ENCODE data around the gene AHRR.

AHRR gene

GRCh38 chr5:436641-436975 is 115.1 kb downstream of the AHRR start:
- H3K9ac ChIP-seq (ENCODE audit: low read length): no peak overlapping the region
- H3K36me3 ChIP-seq (ENCODE audit: control insufficient read depth in 1 of 2, insufficient read depth in 2 of 2, low read length in 2 of 2): no peaks in the 10 kb centered on the region
- no peaks in the 10 kb centered on the region for H3K79me2 ChIP-seq (ENCODE audit: control insufficient read depth, insufficient read depth, low read length, poor library complexity)
- DNase-seq: no peak
- no peak overlapping the region for H3K18ac ChIP-seq (ENCODE audit: low read length)
- no peak overlapping the region for H3K14ac ChIP-seq (ENCODE audit: low read length)
- no peak overlapping the region for H3K27ac ChIP-seq (ENCODE audit: low read depth, low read length)
- no peaks in the 10 kb centered on the region for H3K4me1 ChIP-seq (ENCODE audit: control insufficient read depth in 1 of 2, insufficient read depth in 2 of 2, low read length in 2 of 2)
- no peak overlapping the region for H4K12ac ChIP-seq (ENCODE audit: low read depth, low read length)
- no peak overlapping the region for H3K4ac ChIP-seq (ENCODE audit: low read depth, low read length)
- H3K23ac ChIP-seq (ENCODE audit: low read length): no peak overlapping the region
- no peak overlapping the region for H4K91ac ChIP-seq (ENCODE audit: low read depth, low read length)
- H2BK12ac ChIP-seq (ENCODE audit: low read length): no peak overlapping the region
- H3K79me1 ChIP-seq (ENCODE audit: low read length): no peaks in the 10 kb centered on the region
- no peak overlapping the region for H2AK5ac ChIP-seq (ENCODE audit: low read length)
- H3K9me3 ChIP-seq (ENCODE audit: insufficient read depth, low read depth, low read length): no peaks in the 10 kb centered on the region
- no peak overlapping the region for H3K4me2 ChIP-seq (ENCODE audit: low read length)
- H2BK120ac ChIP-seq (ENCODE audit: insufficient read depth, low read length, poor library complexity): no peak overlapping the region
- no peak overlapping the region for H3K4me3 ChIP-seq (ENCODE audit: low read depth, low read length)
- H4K8ac ChIP-seq (ENCODE audit: low read depth, low read length): no peak overlapping the region
- no CpG with 5 or more reads among the region's 5 CpGs for WGBS (ENCODE audit: extremely low coverage, insufficient coverage, insufficient read length)
- H3K27me3 ChIP-seq (ENCODE audit: insufficient read depth, low read length): no peaks in the 10 kb centered on the region
- no peak overlapping the region for H2AFZ ChIP-seq (ENCODE audit: insufficient read depth, low read length, poor library complexity)
- H2BK5ac ChIP-seq (ENCODE audit: low read depth, low read length, poor library complexity): no peak overlapping the region

- Histone ChIP-seq H3K9me3 (ENCODE audit: insufficient read depth, low read depth, low read length) (no peaks in the 10 kb centered on the region), H2BK5ac (ENCODE audit: low read depth, low read length, poor library complexity) (no peak overlapping the region), H4K12ac (ENCODE audit: low read depth, low read length) (no peak overlapping the region), H3K9ac (ENCODE audit: low read length) (no peak overlapping the region), H3K79me2 (ENCODE audit: control insufficient read depth, insufficient read depth, low read length, poor library complexity) (peaks cover under 1% of the 10 kb centered on the region), H3K36me3 (ENCODE audit: control insufficient read depth in 1 of 2, insufficient read depth in 2 of 2, low read length in 2 of 2) (no peaks in the 10 kb centered on the region), H3K4ac (ENCODE audit: low read depth, low read length) (no peak overlapping the region), H3K4me3 (ENCODE audit: low read depth, low read length) (no peak overlapping the region), H2BK12ac (ENCODE audit: low read length) (no peak overlapping the region), H3K4me1 (ENCODE audit: control insufficient read depth in 1 of 2, insufficient read depth in 2 of 2, low read length in 2 of 2) (peaks cover 4% of the 10 kb centered on the region in 2 experiments), H2AK5ac (ENCODE audit: low read length) (no peak overlapping the region), H4K8ac (ENCODE audit: low read depth, low read length) (no peak overlapping the region), H2AFZ (ENCODE audit: insufficient read depth, low read length, poor library complexity) (no peak overlapping the region), H3K27me3 (ENCODE audit: insufficient read depth, low read length) (no peaks in the 10 kb centered on the region), H3K27ac (ENCODE audit: low read depth, low read length) (no peak overlapping the region), H3K18ac (ENCODE audit: low read length) (no peak overlapping the region), H3K23ac (ENCODE audit: low read length) (no peak overlapping the region), H3K79me1 (ENCODE audit: low read length) (no peaks in the 10 kb centered on the region), H3K4me2 (ENCODE audit: low read length) (no peak overlapping the region), H2BK120ac (ENCODE audit: insufficient read depth, low read length, poor library complexity) (no peak overlapping the region), H4K91ac (ENCODE audit: low read depth, low read length) (no peak overlapping the region), H3K14ac (ENCODE audit: low read length) (no peak overlapping the region)
- no peak for DNase-seq
- WGBS (ENCODE audit: extremely low coverage, insufficient coverage, insufficient read length): no CpG with 5 or more reads among the region's 18 CpGs
Observed at GRCh38 chr5:437281-437771, 115.8 kb downstream of the AHRR start.

GRCh38 chr5:438481-438981 is 117.0 kb downstream of the AHRR start:
- Histone ChIP-seq H3K18ac (ENCODE audit: low read length) (no peak overlapping the region), H3K4ac (ENCODE audit: low read depth, low read length) (no peak overlapping the region), H2BK12ac (ENCODE audit: low read length) (no peak overlapping the region), H3K4me2 (ENCODE audit: low read length) (no peak overlapping the region), H3K4me1 (ENCODE audit: control insufficient read depth in 1 of 2, insufficient read depth in 2 of 2, low read length in 2 of 2) (peaks cover 9% of the 10 kb centered on the region in 2 experiments), H3K79me2 (ENCODE audit: control insufficient read depth, insufficient read depth, low read length, poor library complexity) (peaks cover 10% of the 10 kb centered on the region), H4K12ac (ENCODE audit: low read depth, low read length) (no peak overlapping the region), H3K9me3 (ENCODE audit: insufficient read depth, low read depth, low read length) (no peaks in the 10 kb centered on the region), H3K79me1 (ENCODE audit: low read length) (peaks cover 7% of the 10 kb centered on the region), H3K27me3 (ENCODE audit: insufficient read depth, low read length) (no peaks in the 10 kb centered on the region), H4K91ac (ENCODE audit: low read depth, low read length) (no peak overlapping the region), H2BK5ac (ENCODE audit: low read depth, low read length, poor library complexity) (no peak overlapping the region), H3K27ac (ENCODE audit: low read depth, low read length) (no peak overlapping the region), H3K14ac (ENCODE audit: low read length) (no peak overlapping the region), H2BK120ac (ENCODE audit: insufficient read depth, low read length, poor library complexity) (no peak overlapping the region), H3K4me3 (ENCODE audit: low read depth, low read length) (peak overlapping the region; percentile 36), H4K8ac (ENCODE audit: low read depth, low read length) (no peak overlapping the region), H2AK5ac (ENCODE audit: low read length) (no peak overlapping the region), H3K36me3 (ENCODE audit: control insufficient read depth in 1 of 2, insufficient read depth in 2 of 2, low read length in 2 of 2) (no peaks in the 10 kb centered on the region), H3K23ac (ENCODE audit: low read length) (no peak overlapping the region), H3K9ac (ENCODE audit: low read length) (no peak overlapping the region), H2AFZ (ENCODE audit: insufficient read depth, low read length, poor library complexity) (no peak overlapping the region)
- no peak for DNase-seq
- WGBS (ENCODE audit: extremely low coverage, insufficient coverage, insufficient read length): no CpG with 5 or more reads among the region's 14 CpGs

- no peak overlapping the region for H4K8ac ChIP-seq (ENCODE audit: low read depth, low read length)
- no peaks in the 10 kb centered on the region for H3K36me3 ChIP-seq (ENCODE audit: control insufficient read depth in 1 of 2, insufficient read depth in 2 of 2, low read length in 2 of 2)
- no peak overlapping the region for H3K14ac ChIP-seq (ENCODE audit: low read length)
- H3K18ac ChIP-seq (ENCODE audit: low read length): no peak overlapping the region
- H3K27me3 ChIP-seq (ENCODE audit: insufficient read depth, low read length): no peaks in the 10 kb centered on the region
- peaks cover 7% of the 10 kb centered on the region for H3K79me1 ChIP-seq (ENCODE audit: low read length)
- no peak overlapping the region for H2BK5ac ChIP-seq (ENCODE audit: low read depth, low read length, poor library complexity)
- H3K4ac ChIP-seq (ENCODE audit: low read depth, low read length): no peak overlapping the region
- WGBS (ENCODE audit: extremely low coverage, insufficient coverage, insufficient read length): no CpG with 5 or more reads among the region's 8 CpGs
- no peak overlapping the region for H2BK12ac ChIP-seq (ENCODE audit: low read length)
- no peak overlapping the region for H2AFZ ChIP-seq (ENCODE audit: insufficient read depth, low read length, poor library complexity)
- H3K9ac ChIP-seq (ENCODE audit: low read length): no peak overlapping the region
- no peak overlapping the region for H3K4me2 ChIP-seq (ENCODE audit: low read length)
- H3K4me3 ChIP-seq (ENCODE audit: low read depth, low read length): no peak overlapping the region
- H2AK5ac ChIP-seq (ENCODE audit: low read length): no peak overlapping the region
- H4K91ac ChIP-seq (ENCODE audit: low read depth, low read length): no peak overlapping the region
- no peak overlapping the region for H3K27ac ChIP-seq (ENCODE audit: low read depth, low read length)
- peaks cover 14% of the 10 kb centered on the region for H3K79me2 ChIP-seq (ENCODE audit: control insufficient read depth, insufficient read depth, low read length, poor library complexity)
- no peaks in the 10 kb centered on the region for H3K9me3 ChIP-seq (ENCODE audit: insufficient read depth, low read depth, low read length)
- no peak overlapping the region for H4K12ac ChIP-seq (ENCODE audit: low read depth, low read length)
- no peak overlapping the region for H3K23ac ChIP-seq (ENCODE audit: low read length)
- no peak overlapping the region for H2BK120ac ChIP-seq (ENCODE audit: insufficient read depth, low read length, poor library complexity)
- no peak for DNase-seq
- peaks cover 13 to 14% of the 10 kb centered on the region in 2 experiments for H3K4me1 ChIP-seq (ENCODE audit: control insufficient read depth in 1 of 2, insufficient read depth in 2 of 2, low read length in 2 of 2)
Observed at GRCh38 chr5:439181-439580, 117.7 kb downstream of the AHRR start.
